HPDE6-E6E7 (cell line): ENCODE measurements around the gene FSIP1.
"Not testable (repeated sequence)": the region's sequence is repeated elsewhere in the genome, so short reads cannot be mapped to it uniquely, and the experiment has no call there.

ENCODE experiments used
- DNase-seq: peaks from one replicate; pipeline ENCODE4 v3.0.0; 2011; ENCODE audit warnings: missing footprints; ENCODE audit errors: extremely low spot score

Gene FSIP1

DNA sequence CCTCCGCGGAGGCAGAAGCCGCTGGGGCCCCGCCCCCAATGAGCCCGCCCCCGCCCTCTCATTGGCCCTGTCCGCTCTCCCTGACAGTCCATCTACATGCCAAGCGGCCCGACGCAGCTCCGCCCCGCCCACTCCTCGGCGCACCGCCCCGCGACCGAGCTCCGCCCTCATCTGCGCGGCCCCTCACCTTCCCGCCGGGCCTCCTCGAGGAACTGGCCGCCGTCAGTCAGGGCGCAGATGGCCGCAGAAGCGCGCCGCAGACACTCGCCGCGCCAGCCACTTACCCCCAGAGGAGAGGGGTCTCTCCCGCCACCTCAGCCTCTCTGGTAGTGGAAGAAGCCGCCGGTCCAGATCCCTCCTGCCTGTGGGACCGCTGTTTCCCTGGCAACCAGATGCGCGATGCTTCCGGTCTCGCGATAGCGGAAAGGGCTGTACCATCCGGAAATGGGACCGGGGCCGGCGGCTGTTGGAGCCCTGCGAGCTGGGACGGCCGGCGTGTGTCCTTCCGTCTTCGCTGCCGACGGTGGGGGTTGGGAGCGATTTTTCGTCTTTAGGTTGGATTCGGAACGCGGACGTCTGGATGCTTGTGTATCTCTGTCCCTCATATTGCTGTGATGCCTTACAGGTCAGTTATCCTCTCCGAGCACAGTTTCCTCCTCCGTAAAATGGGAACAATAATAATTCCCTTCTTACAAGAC, at the start of gene FSIP1:
TSS of gene FSIP1 (minus strand) at position 401 of the 698 bp plus-strand sequence. CDS start 6,317 bp downstream, outside the sequence.
- DNase-seq = peak; percentile 96

GRCh38 chr15:39830166-39830565, 47.5 kb upstream of the FSIP1 start:
- no peak for DNase-seq

DNA sequence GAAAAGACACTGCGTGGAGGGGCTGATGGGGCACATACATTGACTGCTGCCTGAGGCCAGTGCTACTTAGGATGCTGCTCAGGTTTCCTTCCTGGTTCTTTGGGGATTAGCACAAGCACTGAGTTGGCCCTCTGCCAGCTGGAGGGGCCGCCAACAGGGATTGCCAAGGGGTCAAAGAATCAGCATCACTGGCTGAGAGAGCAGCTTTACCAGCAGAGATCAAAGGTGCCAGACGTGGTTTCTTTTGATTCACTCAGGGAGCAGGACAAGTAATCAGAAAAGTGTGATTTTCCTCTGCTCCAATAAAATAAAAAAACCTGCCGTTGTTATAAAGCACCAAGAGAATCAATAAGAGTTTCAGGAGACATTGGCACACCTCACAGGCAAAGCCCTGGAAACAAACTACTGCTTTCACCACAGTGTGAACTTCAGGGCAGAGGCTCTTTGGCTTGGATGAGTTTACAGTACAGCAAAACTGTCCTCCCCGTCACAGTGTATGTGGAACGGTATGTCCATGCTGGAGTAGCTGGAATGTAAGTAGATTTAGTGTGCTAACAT, 45.8 kb upstream of the FSIP1 start:
- DNase-seq = no peak

- DNase-seq = no peak
These were observed 44.3 kb upstream of the FSIP1 start for GRCh38 chr15:39826975-39827374.

DNA sequence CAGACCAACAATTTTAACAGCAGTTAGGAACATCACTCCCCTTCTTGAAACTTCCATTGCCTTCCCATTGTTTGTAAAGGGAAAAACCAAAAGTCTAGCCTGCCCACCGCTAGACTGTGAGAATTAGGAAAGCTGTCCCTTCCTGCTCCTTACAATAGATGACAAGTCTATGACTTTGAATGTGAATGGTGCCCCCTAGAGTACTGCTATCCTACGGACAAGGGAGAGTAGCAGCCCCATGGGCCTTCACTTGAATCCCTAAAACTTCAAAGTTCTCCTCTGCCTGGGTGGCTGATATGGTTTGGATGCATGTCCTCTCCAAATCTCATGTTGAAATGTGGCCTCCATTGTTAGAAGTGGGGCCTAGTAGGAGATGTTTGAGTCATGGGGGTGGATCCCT, 41.0 kb upstream of the FSIP1 start:
- DNase-seq = no peak

DNA sequence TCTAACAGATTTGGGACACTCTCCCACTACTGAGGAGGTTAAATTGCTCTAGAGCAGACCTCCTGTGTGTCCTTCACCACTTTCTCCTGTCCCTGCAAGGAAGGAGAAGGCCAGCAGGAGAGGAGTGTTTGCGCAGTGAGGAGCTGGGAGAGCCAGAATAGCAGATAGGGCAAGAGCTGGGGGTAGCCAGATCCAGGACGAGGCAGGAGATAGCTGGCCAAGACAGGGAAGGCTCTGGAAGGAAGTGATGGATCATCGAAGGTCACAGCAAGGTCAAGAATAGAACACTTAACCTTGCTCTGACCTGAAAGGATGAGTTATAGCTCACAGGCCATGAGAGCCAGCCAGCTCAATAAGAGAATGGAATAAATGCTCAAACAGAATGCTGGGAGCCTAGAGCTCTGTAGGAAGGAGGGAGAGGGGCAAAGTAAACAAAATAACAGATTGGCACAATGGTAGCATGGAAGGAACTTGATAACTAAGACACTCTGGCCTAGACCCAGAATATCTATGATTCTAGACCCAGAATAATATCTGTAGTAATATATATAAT, 37.5 kb upstream of the FSIP1 start:
- DNase-seq = no peak

- DNase-seq = no peak
These were observed 36.9 kb upstream of the FSIP1 start for GRCh38 chr15:39819533-39819932.

DNA sequence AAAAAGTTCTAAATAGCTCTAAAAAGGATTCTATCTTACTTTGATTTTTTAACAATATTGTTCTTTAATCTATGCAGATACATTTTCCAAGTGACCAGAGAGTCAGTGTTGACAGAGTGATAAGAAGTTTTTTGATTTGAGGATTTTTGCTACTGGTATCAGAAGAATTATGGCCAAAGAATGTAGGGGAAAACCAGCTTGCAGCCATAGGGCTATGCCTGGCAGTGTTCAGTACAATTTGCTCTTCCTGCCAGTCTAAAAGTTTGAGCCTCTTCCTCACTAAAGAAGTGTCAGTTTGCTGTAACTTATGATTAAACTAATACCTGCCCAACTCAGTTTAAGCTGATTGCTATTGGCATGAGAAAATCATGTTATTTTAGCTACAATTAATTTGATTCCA, 35.3 kb upstream of the FSIP1 start:
- no peak for DNase-seq

- DNase-seq = no peak
These were observed 31.8 kb upstream of the FSIP1 start for GRCh38 chr15:39814489-39814888.

- not testable (repeated sequence) for DNase-seq
These were observed 30.0 kb upstream of the FSIP1 start for GRCh38 chr15:39812651-39813050.

- no peak for DNase-seq
These were observed 26.3 kb upstream of the FSIP1 start for GRCh38 chr15:39808909-39809308.

- no peak for DNase-seq
These were observed 25.1 kb upstream of the FSIP1 start for GRCh38 chr15:39807791-39808190.

- DNase-seq = peak; percentile 90
These were observed 21.4 kb upstream of the FSIP1 start for GRCh38 chr15:39804026-39804425.

GRCh38 chr15:39803016-39803415, 20.4 kb upstream of the FSIP1 start:
- DNase-seq = no peak

DNA sequence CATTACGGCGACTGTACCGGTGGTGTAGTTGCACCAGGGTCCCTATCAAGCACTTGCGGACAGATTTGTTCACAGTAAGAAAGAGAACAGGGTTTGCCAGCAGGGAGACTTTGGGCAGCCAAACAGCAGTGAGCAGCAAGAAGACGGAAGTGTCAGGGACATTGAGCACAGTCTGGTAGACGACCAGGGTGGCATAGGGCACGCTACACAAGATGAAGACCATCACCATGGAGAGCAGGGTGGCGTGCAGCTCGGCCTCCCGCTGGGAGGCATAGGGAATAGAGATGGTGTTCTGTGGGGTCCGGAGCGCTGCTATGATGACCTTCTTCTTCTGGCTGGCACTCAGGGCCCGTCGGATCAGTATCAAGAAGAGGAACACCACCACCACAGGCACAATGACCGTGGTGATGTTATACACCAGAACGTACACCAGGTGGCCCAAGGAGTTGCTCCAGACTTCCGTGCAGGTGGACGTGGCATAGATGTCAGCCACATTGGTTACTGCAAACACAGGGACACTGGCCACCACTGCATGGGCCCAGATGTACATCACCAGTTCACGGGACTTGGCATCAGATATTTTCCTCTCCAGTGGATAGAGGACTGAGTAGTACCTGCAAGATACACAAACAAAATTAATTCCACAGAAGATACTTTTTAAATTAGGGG, 19.1 kb upstream of the FSIP1 start:
- DNase-seq = no peak

GRCh38 chr15:39799552-39800011, 16.9 kb upstream of the FSIP1 start:
- DNase-seq = no peak

DNA sequence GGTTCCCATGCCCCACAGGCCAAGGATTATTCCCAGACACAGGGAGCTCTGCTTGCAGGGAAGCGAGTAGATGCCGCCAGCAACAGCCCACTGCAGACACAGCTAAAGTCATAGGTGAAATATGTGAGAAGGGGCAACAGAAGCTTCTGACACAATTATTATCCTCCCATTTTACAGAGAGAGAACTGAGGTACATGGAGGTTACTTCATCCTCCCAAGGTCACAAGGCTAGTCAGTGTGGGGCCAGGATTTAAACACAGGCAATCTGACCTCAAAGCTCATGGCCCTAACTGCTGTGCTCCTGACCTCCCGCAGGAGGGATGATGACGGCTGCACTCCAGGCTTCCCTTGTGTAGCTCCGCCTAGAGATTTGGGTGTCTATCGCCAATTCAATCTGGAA, 15.7 kb upstream of the FSIP1 start:
- no peak for DNase-seq

DNA sequence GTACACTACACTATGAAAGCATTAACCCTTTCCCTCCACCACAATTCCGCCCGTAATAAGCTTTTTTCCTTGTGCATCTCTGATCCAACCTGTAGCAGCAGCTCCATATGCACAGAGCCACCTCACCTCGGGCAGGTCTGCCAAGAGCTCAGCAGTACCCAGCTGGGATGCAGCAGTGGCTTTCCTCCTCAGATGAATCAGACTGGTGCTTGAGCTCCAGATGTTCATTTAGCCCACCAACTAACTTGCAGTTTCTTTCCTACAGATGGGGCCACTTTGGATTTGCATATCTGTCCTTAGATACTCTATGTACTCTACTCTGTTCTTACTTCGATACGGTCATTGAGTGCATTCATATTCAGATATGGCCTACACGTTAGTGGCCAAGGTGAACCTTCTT, 14.8 kb upstream of the FSIP1 start:
- DNase-seq = no peak

DNA sequence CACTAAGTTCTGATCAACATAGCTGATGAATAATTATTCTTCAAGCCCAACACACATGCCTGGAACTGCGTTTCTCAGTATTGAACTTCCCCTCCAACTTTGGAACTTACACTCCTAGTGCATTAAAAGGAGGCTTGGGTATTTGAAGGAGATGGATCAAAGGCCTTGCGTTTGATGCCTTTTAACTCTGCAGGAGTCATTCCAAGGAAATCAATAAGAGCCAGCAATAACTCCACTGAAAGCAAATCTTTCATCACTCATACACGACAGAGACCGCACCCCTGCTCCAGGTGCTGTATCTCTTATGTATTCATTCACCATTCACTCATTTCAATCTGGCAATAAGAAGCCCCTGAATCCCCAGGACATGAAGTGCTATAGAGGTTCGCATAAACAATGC, 14.0 kb upstream of the FSIP1 start:
- DNase-seq = no peak

- no peak for DNase-seq
These were observed 12.8 kb upstream of the FSIP1 start for GRCh38 chr15:39795486-39795885.

GRCh38 chr15:39794954-39795353, 12.3 kb upstream of the FSIP1 start:
- no peak for DNase-seq

DNA sequence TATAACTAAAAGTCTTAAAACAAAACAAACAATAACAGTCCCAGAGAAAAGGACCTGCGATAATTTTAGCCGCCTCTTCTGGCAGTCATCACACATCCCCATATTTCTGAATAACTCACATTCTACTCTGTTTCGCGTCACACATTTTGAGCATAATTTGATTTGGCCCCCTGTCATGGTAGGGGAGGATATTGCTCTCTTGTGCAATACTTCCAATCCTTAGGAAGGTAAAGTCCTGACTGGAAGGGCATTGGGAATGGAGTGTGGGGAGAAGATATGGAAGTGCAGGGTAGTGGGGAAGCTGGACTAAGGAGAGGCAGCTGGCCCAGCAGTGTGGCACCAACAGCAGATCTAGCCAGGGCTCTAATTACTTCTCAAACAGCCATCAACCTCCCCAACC, 11.3 kb upstream of the FSIP1 start:
- no peak for DNase-seq

DNA sequence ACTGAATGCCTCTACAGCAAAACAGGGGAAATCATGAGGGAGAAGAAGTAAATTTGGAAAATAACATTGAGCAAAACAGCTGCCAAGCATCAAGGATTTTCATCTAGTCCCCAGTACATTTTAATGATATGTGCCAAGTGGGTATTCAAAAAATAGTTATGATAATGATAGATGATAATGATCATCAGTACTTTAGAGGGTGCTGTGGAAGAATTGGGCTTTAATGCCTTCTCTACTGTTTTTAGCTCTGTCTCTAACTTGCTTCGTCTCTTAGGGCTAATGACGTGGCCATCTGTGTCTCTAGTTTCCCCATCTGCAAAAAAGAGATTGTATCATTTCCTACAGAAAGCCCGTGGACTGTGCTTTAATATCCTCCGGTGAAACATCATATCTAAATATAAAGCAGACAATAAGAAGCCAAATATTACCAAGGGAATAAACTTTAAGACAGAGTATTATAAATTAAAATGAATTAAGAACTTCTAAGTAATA, 10.2 kb upstream of the FSIP1 start:
- no peak for DNase-seq
